ENCODE measurements around the gene RETREG2.

The RETREG2 gene

DNA sequence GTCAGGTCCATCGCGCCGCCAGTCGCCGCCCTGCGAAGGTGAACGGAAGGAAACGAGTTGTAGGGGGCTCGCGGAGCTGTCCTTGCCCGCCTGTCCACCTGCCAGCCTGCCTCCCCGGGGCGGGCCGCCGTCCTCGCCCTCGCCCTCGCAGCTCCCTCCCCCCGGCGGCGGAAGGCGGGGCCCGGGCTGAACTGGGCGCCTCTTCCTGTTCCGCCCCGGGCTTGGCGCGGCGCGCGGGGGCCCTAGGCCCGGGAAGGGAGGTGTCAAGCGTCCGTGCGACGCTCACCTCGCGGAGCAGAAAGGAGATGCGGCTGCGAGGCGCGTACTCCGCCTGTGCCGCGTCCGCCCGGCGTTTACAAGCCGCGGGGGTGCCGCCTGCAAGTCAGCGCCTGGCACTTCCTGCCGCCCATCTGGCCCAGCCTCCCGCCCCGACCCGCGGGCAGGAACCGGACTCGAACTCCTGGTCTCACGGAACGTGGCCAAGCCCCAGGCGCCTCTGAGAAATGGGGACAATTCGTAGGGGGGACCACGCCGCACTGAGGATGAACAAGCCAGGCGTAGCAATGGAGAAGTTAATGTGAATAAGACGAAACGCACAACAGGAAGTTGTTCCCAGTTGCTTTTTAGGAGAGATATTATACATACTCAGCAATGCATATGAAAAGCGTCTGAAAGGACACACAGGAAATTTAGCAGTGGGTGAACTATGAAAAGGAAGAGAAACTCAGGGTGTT, 1.1 kb upstream of the RETREG2 start, which contains the start of gene CNPPD1:
Gene CNPPD1, minus strand, starts transcription at position 108 of the 734 bp plus-strand sequence. Its CDS starts 97 bp downstream, at position 11.
- peak within 1 kb of the TSS; percentile 98 for H3K27ac Mint-ChIP-seq
- H3K4me3 Mint-ChIP-seq = peak within 1 kb of the TSS; percentile 97
- H3K9me3 Mint-ChIP-seq = no peaks in the 10 kb centered on the region
- DNase-seq (peak; percentile 90 to 93), ATAC-seq (peak; percentile 89)
- peaks cover 60% of the 10 kb centered on the region for H3K4me1 Mint-ChIP-seq
- H3K27me3 Mint-ChIP-seq = no peaks in the 10 kb centered on the region

GRCh38 chr2:219178377-219179175, 501 bp downstream of the RETREG2 start:
- Mint-ChIP-seq H3K9me3 (no peaks in the 10 kb centered on the region), H3K27ac (peak overlapping the region; percentile 79 to 85), H3K27me3 (no peaks in the 10 kb centered on the region), H3K4me3 (peak overlapping the region; percentile 73 to 87), H3K4me1 (peaks cover 68% of the 10 kb centered on the region)
- ATAC-seq (peak; percentile 2), DNase-seq (no peak)

GRCh38 chr2:219179601-219180465, 1.8 kb downstream of the RETREG2 start:
- H3K27ac Mint-ChIP-seq = peak overlapping the region in 1 of 2 donors; percentile 7

GRCh38 chr2:219180961-219181360, 2.9 kb downstream of the RETREG2 start:
- Mint-ChIP-seq H3K27me3 (no peaks in the 10 kb centered on the region), H3K27ac (no peak overlapping the region), H3K4me1 (peaks cover 50% of the 10 kb centered on the region), H3K4me3 (no peak overlapping the region), H3K9me3 (no peaks in the 10 kb centered on the region)
- no peak for DNase-seq
- ATAC-seq = no peak

More at GRCh38 chr2:219179601-219180465, 1.8 kb downstream of the RETREG2 start:
- Mint-ChIP-seq H3K27me3 (no peaks in the 10 kb centered on the region), H3K4me1 (peaks cover 57% of the 10 kb centered on the region), H3K4me3 (peak overlapping the region; percentile 73 to 87), H3K9me3 (no peaks in the 10 kb centered on the region)
- ATAC-seq (no peak), DNase-seq (no peak)

- no peak for DNase-seq
- Mint-ChIP-seq H3K27ac (peak overlapping the region; percentile 83 to 86), H3K27me3 (no peaks in the 10 kb centered on the region), H3K9me3 (no peaks in the 10 kb centered on the region), H3K4me1 (peaks cover 55% of the 10 kb centered on the region), H3K4me3 (peak overlapping the region in 1 of 2 donors; percentile 24)
- ATAC-seq = no peak
Observed at GRCh38 chr2:219181531-219181930, 3.5 kb downstream of the RETREG2 start.

DNA sequence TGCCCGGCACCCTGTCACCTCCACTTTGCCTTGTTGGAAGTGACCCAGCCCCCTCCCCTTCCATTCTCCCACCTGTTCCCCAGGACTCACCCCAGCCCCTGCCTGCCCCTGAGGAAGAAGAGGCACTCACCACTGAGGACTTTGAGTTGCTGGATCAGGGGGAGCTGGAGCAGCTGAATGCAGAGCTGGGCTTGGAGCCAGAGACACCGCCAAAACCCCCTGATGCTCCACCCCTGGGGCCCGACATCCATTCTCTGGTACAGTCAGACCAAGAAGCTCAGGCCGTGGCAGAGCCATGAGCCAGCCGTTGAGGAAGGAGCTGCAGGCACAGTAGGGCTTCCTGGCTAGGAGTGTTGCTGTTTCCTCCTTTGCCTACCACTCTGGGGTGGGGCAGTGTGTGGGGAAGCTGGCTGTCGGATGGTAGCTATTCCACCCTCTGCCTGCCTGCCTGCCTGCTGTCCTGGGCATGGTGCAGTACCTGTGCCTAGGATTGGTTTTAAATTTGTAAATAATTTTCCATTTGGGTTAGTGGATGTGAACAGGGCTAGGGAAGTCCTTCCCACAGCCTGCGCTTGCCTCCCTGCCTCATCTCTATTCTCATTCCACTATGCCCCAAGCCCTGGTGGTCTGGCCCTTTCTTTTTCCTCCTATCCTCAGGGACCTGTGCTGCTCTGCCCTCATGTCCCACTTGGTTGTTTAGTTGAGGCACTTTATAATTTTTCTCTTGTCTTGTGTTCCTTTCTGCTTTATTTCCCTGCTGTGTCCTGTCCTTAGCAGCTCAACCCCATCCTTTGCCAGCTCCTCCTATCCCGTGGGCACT, 4.5 kb downstream of the RETREG2 start:
- peak overlapping the region; percentile 11 to 16 for H3K4me3 Mint-ChIP-seq
- peak; percentile 51 for ATAC-seq
- H3K27ac Mint-ChIP-seq = peak overlapping the region; percentile 62 to 92
- no peaks in the 10 kb centered on the region for H3K9me3 Mint-ChIP-seq
- no peaks in the 10 kb centered on the region for H3K27me3 Mint-ChIP-seq
- peak in 1 of 2 donors; percentile 43 for DNase-seq
- H3K4me1 Mint-ChIP-seq = peaks cover 66% of the 10 kb centered on the region

DNA sequence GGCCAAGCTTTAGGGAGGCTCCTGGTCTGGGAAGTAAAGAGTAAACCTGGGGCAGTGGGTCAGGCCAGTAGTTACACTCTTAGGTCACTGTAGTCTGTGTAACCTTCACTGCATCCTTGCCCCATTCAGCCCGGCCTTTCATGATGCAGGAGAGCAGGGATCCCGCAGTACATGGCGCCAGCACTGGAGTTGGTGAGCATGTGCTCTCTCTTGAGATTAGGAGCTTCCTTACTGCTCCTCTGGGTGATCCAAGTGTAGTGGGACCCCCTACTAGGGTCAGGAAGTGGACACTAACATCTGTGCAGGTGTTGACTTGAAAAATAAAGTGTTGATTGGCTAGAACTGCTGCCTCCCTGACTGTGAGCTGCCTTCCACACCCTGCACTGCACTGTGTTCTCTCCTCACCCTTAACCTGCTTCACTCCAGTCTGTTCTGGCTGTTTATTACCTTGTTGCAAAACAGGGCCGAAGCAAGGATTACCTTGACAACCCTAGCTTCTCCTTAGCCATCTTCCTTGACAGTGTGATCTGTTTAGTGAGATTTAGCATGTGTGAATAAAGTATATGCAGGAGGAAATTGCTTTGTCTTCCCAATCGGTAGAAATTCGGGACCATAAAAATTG, 5.2 kb downstream of the RETREG2 start:
- peak overlapping the region; percentile 62 to 92 for H3K27ac Mint-ChIP-seq
- peak overlapping the region in 1 of 2 donors; percentile 16 for H3K4me3 Mint-ChIP-seq
- H3K4me1 Mint-ChIP-seq = peaks cover 67% of the 10 kb centered on the region

DNA sequence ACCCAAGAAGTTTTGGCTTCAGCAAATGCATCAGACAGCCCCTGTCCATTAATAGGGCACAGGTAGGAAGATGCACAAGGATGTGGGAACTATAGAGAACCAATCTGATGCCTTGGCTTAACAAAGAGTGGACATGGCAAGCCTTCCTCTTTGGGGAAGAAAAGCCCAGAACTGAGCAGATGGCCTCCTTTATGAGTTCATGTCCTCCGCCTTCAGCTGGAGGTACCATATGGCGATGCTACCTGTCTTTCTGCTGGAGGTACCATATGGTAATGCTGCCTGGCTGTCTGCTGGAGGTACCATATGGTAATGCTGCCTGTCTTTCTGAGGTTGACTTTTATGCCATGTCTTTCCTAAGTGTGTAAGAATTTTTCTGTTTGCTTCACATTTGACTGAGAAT, 6.0 kb downstream of the RETREG2 start:
- ATAC-seq (no peak), DNase-seq (no peak)
- Mint-ChIP-seq H3K4me1 (peaks cover 65% of the 10 kb centered on the region), H3K27me3 (no peaks in the 10 kb centered on the region), H3K4me3 (no peak overlapping the region), H3K9me3 (no peaks in the 10 kb centered on the region), H3K27ac (no peak overlapping the region)

More for the DNA sequence above, 5.2 kb downstream of the RETREG2 start:
- Mint-ChIP-seq H3K9me3 (no peaks in the 10 kb centered on the region), H3K27me3 (no peaks in the 10 kb centered on the region)
- DNase-seq = no peak
- no peak for ATAC-seq

DNA sequence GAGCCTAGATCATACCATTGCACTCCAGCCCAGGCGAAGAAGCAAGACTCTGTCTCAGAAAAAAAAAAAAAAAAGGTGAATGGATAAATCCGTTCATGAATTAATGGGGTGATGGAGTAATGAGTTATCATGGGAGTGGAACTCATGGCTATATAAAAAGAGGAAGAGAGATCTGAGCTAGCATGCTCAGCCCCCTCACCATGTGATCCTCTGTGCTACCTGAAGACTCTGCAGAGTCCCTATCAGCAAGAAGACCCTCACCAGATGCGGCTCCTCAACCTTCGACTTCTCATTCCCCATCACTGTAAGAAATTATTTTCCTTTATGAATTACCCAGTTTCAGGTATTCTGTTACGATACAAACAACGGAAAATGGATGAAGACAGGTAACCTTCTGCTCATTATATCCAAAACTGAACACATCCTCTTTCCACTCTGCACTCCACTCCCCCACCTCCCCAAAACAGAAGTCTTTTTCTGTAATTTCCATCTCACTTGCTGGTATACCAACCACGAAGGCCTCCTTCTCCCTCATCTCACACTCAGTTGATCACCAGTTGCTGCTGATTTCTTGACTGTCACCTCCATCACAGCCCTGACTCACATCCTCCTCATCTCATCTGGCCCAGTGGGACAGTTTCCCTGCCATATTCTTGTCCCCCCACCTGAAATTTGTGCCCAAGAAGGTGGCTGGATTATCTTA, 8.8 kb downstream of the RETREG2 start:
- H3K27ac Mint-ChIP-seq = peak overlapping the region; percentile 4 to 90
- peaks cover 37% of the 10 kb centered on the region for H3K4me1 Mint-ChIP-seq
- ATAC-seq = peak; percentile 94
- H3K4me3 Mint-ChIP-seq = peak overlapping the region in 1 of 2 donors; percentile 41
- peak in 1 of 2 donors; percentile 54 for DNase-seq
- no peaks in the 10 kb centered on the region for H3K27me3 Mint-ChIP-seq
- no peaks in the 10 kb centered on the region for H3K9me3 Mint-ChIP-seq

- H3K4me3 Mint-ChIP-seq = no peak overlapping the region
- no peak overlapping the region for H3K27ac Mint-ChIP-seq
- no peaks in the 10 kb centered on the region for H3K27me3 Mint-ChIP-seq
- H3K9me3 Mint-ChIP-seq = no peaks in the 10 kb centered on the region
- DNase-seq (no peak), ATAC-seq (no peak)
- H3K4me1 Mint-ChIP-seq = peaks cover 34% of the 10 kb centered on the region
Observed at GRCh38 chr2:219197388-219197787, 19.3 kb downstream of the RETREG2 start.

DNA sequence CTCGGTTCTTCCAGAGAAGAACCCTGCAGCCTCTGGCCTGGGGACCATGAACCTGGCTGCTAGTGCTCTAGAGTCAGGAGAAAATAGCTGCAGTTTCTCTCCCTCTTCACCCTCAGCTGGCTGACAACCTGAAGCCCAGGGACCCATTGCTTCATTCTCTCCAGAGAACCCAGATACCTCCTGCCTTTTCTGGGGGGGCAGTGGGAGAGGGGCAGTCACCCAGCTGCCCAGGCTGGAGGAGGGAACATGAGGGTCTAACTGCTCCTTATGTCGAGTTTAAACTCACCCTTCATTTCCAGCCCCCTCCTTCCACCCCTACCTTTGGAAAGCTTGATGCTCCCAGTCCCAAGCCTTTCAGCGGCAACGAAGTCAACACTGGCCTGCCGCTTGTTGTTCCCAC, 20.9 kb downstream of the RETREG2 start:
- ATAC-seq = no peak
- Mint-ChIP-seq H3K27ac (no peak overlapping the region), H3K4me1 (peaks cover 34% of the 10 kb centered on the region), H3K9me3 (no peaks in the 10 kb centered on the region), H3K27me3 (no peaks in the 10 kb centered on the region), H3K4me3 (peak overlapping the region; percentile 24 to 85)
- DNase-seq = no peak

- Mint-ChIP-seq H3K27ac (peak overlapping the region; percentile 41 to 65), H3K4me3 (peak overlapping the region; percentile 24 to 85), H3K27me3 (no peaks in the 10 kb centered on the region), H3K4me1 (peaks cover 34% of the 10 kb centered on the region), H3K9me3 (peaks cover 0 to 6% of the 10 kb centered on the region in 2 donors)
- no peak for DNase-seq
- no peak for ATAC-seq
Observed at GRCh38 chr2:219199470-219200211, 21.6 kb downstream of the RETREG2 start.

All from stimulated activated naive CD8-positive, alpha-beta T cell treated with anti-CD3 and anti-CD28 coated beads, Interleukin-15, amount 100 ng/mL, for 72 hours (primary cell).